ENCODE data around the gene WDR70. TPM values are rescaled to one million over a fixed set of nuclear protein-coding genes. Genes with fewer than 3 reads are reported as not detected.

The WDR70 gene
- total and polyA plus RNA-seq, 10 of the 15 experiments (the other 5 are each of a cell fraction or from before 2014, with no cell fraction given): 10.9 to 33.6 (median 29.1) TPM

DNA sequence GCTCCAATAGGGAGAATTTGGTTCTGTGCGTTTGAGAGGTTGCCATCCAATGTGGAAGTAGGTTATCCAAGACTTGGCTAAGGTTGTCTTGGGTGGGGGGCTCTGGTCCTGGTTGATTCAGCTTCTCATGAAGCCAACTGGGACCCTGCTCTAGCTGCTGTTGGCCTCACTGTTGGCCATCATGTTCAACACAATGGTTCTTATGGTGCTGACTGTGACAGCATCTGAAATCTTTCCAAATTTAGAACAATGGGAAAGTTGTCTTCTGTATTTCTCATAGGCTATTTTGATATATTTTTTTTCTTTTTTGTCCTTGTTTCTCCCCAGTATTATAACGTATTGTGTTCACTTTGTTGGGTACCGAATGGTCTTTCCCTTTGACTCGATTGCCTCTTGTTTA lies 388.8 kb downstream of the WDR70 start (continued):
- TF ChIP-seq, protein P1, sequence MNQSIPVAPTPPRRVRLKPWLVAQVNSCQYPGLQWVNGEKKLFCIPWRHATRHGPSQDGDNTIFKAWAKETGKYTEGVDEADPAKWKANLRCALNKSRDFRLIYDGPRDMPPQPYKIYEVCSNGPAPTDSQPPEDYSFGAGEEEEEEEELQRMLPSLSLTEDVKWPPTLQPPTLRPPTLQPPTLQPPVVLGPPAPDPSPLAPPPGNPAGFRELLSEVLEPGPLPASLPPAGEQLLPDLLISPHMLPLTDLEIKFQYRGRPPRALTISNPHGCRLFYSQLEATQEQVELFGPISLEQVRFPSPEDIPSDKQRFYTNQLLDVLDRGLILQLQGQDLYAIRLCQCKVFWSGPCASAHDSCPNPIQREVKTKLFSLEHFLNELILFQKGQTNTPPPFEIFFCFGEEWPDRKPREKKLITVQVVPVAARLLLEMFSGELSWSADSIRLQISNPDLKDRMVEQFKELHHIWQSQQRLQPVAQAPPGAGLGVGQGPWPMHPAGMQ (IDR thresholded peaks at IDR 0.05; ENCODE audit: borderline replicate concordance): no peak
- TF ChIP-seq, protein P2, sequence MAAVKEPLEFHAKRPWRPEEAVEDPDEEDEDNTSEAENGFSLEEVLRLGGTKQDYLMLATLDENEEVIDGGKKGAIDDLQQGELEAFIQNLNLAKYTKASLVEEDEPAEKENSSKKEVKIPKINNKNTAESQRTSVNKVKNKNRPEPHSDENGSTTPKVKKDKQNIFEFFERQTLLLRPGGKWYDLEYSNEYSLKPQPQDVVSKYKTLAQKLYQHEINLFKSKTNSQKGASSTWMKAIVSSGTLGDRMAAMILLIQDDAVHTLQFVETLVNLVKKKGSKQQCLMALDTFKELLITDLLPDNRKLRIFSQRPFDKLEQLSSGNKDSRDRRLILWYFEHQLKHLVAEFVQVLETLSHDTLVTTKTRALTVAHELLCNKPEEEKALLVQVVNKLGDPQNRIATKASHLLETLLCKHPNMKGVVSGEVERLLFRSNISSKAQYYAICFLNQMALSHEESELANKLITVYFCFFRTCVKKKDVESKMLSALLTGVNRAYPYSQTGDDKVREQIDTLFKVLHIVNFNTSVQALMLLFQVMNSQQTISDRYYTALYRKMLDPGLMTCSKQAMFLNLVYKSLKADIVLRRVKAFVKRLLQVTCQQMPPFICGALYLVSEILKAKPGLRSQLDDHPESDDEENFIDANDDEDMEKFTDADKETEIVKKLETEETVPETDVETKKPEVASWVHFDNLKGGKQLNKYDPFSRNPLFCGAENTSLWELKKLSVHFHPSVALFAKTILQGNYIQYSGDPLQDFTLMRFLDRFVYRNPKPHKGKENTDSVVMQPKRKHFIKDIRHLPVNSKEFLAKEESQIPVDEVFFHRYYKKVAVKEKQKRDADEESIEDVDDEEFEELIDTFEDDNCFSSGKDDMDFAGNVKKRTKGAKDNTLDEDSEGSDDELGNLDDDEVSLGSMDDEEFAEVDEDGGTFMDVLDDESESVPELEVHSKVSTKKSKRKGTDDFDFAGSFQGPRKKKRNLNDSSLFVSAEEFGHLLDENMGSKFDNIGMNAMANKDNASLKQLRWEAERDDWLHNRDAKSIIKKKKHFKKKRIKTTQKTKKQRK (IDR thresholded peaks at IDR 0.05; ENCODE audit: low read depth, low read length): no peak
- TF ChIP-seq BCL11A (IDR thresholded peaks at IDR 0.05; ENCODE audit: low read depth, low read length) (no peak), NR2F1 (conservative IDR thresholded peaks at IDR 0.05) (no peak), NRF1 (conservative IDR thresholded peaks at IDR 0.05; ENCODE audit: low read depth, low read length) (no peak), BHLHE40 (IDR thresholded peaks at IDR 0.05; ENCODE audit: borderline replicate concordance in 1 of 2, low read depth in 2 of 2, low read length in 1 of 2) (no peak)

DNA sequence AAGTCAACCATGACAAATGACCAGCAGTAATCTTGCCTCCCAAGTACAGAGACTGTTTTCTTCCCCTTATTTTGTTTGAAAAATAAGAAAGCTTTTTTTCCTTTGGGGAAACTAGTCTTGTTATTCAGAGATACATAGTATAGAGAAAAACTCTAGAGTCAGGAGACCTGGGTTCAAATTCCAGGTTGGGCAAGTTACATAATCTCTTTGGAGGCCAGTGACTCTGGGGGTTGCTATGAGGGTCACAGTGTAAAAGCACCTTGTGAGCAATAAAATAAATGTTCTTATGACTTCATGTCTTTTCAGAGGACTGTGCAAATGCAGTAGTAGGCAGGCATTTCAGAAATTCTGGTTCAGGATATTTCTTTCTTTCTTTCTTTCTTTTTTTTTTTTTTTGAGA lies 389.3 kb downstream of the WDR70 start:
- ChIA-PET RAD21 (ENCODE audit: unreplicated experiment) (interaction anchor here (1.6 kb wide), 1 partner anchor 355 kb away, joined by 3 read pairs; no protein-coding TSS in a partner anchor), SMC1A (ENCODE audit: uncharacterized antibody, unreplicated experiment) (interaction anchor here (1.4 kb wide), 1 partner anchor 11 kb away, joined by 3 read pairs; no protein-coding TSS in a partner anchor), POLR2A (no interaction called here), CTCF (no interaction called here)
- in situ Hi-C loops (cut with MboI): no loop called here
- Histone ChIP-seq H3K9ac (ENCODE audit: control insufficient read depth, insufficient read depth, low read length) (no peak overlapping the region), H3K4me2 (ENCODE audit: control insufficient read depth, insufficient read depth) (no peak overlapping the region), H3K4me3 (no peak overlapping the region), H3K36me3 (ENCODE audit: control insufficient read depth in 2 of 2, insufficient read depth in 2 of 2, low read length in 1 of 2) (no peaks in the 10 kb centered on the region), H3K9me3 (replicated peaks; ENCODE audit: control insufficient read depth, insufficient read depth, low read length) (no peaks in the 10 kb centered on the region; the same call in 2 of the 3 replicates), H3K79me2 (ENCODE audit: control insufficient read depth, insufficient read depth, low read length) (no peaks in the 10 kb centered on the region), H2AFZ (ENCODE audit: control insufficient read depth, low read depth, low read length) (no peak overlapping the region), H3K27ac (ENCODE audit: control insufficient read depth, insufficient read depth) (no peak overlapping the region), H3K27me3 (replicated peaks in 1 of 2; ENCODE audit: control insufficient read depth in 2 of 2, insufficient read depth in 2 of 2, low read length in 1 of 2) (no peaks in the 10 kb centered on the region), H4K20me1 (ENCODE audit: control insufficient read depth, insufficient read depth) (no peaks in the 10 kb centered on the region), H3K4me1 (ENCODE audit: control insufficient read depth, insufficient read depth, low read length) (no peaks in the 10 kb centered on the region)
- DNase-seq (ENCODE audit: low read depth, low spot score) (no peak), ATAC-seq (no peak), FAIRE-seq (no peak)
- BruUV-seq (replicated peaks): no TSS peak
- intact Hi-C loops (cut with micrococcal nuclease; ENCODE audit: unreplicated experiment): no loop called here
- TF ChIP-seq, protein P1 (IDR thresholded peaks at IDR 0.05; ENCODE audit: borderline replicate concordance): no peak
- TF ChIP-seq CEBPB (IDR thresholded peaks at IDR 0.05; ENCODE audit: borderline replicate concordance in 1 of 2, low read depth in 2 of 2, low read length in 2 of 2) (no peak), MXI1 (IDR thresholded peaks at IDR 0.05; ENCODE audit: low read depth, low read length) (no peak), HDGF (IDR thresholded peaks at IDR 0.05) (no peak), KAT2A (conservative IDR thresholded peaks at IDR 0.05; ENCODE audit: control insufficient read depth, low read depth, low read length) (no peak), TARDBP (IDR thresholded peaks at IDR 0.05; ENCODE audit: borderline replicate concordance) (no peak), FOXM1 (IDR thresholded peaks at IDR 0.05; ENCODE audit: low read depth, low read length) (no peak), SREBF1 (IDR thresholded peaks at IDR 0.05; ENCODE audit: low read length) (no peak), CBX3 (IDR thresholded peaks at IDR 0.05; ENCODE audit: borderline replicate concordance, low read depth) (no peak)
- TF ChIP-seq, protein P3, sequence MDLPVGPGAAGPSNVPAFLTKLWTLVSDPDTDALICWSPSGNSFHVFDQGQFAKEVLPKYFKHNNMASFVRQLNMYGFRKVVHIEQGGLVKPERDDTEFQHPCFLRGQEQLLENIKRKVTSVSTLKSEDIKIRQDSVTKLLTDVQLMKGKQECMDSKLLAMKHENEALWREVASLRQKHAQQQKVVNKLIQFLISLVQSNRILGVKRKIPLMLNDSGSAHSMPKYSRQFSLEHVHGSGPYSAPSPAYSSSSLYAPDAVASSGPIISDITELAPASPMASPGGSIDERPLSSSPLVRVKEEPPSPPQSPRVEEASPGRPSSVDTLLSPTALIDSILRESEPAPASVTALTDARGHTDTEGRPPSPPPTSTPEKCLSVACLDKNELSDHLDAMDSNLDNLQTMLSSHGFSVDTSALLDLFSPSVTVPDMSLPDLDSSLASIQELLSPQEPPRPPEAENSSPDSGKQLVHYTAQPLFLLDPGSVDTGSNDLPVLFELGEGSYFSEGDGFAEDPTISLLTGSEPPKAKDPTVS (IDR thresholded peaks at IDR 0.05; ENCODE audit: low read depth, low read length): no peak

All from GM12878 (cell line).